Prostate gland (tissue), 2 donors: ENCODE measurements around the gene HIVEP2. TPM values are rescaled to one million over a fixed set of nuclear protein-coding genes. Genes with fewer than 3 reads are reported as not detected.

ENCODE experiments used
- DNase-seq: peaks from one replicate; pipeline ENCODE4 v3.0.0-alpha.2; 2019; ENCODE audit warnings: low spot score
- H3K27ac ChIP-seq, 2 donors: fragments of 200-600 bp; sonication (generic); 2 replicates each; pipeline ENCODE4 v1.5.1; 2017 to 2019
- H3K27me3 ChIP-seq: fragments of 200-600 bp; sonication (generic); replicated peaks from 2 replicates; pipeline ENCODE4 v1.5.1; 2019; ENCODE audit not compliant: insufficient read depth
- H3K36me3 ChIP-seq, 2 donors: fragments of 200-600 bp; sonication (generic); 1 replicate in 1 of 2; 2 replicates in 1 of 2; pipeline versions ENCODE4 v1.5.1 to v1.8.1; 2017 to 2019
- H3K4me1 ChIP-seq: fragments of 200-600 bp; sonication (generic); replicated peaks from 2 replicates; pipeline ENCODE4 v1.5.1; 2019
- H3K4me3 ChIP-seq, 2 donors: fragments of 200-600 bp; sonication (generic); 2 replicates each; pipeline ENCODE4 v1.5.1; 2017 to 2019
- H3K9me3 ChIP-seq: fragments of 200-600 bp; sonication (generic); 2 replicates; pipeline ENCODE4 v1.5.1; 2017
- POLR2A ChIP-seq: fragments of 450-650 bp; IDR thresholded peaks from one replicate; pipeline ENCODE4 v1.6.1; 2016; ENCODE audit warnings: antibody characterized with exemption, mild to moderate bottlenecking
- POLR2AphosphoS5 ChIP-seq: sonication (generic); formaldehyde crosslinking; IDR thresholded peaks from one replicate; pipeline ENCODE4 v1.6.1; 2017; ENCODE audit warnings: antibody characterized with exemption
- WGBS: methylation state at CpG from one replicate; pipeline ENCODE4 v1.1.5; 2018; 5-methylcytosine and 5-hydroxymethylcytosine counted together
- intact Hi-C: fragments of 100-400 bp; cut with DNase I; formaldehyde crosslinking; loops from one replicate; pipeline ENCODE4 v1.14.2; 2022
- total RNA-seq, 2 donors: library from RNA; depleted of rRNA; stranded (reverse); fragments of >200 nt; gene quantifications; one replicate each; pipeline ENCODE4 v1.1.0, GENCODE V29; 2016
- TF ChIP-seq, protein P1 (sequence below), 4 experiments: fragments of 200-600 bp in 2 of 4; fragments of 450-650 bp in 2 of 4; sonication (generic) in 2 of 4; IDR thresholded peaks; 1 replicate in 3 of 4; 2 replicates in 1 of 4; pipeline ENCODE4 v1.5.1; 2016 to 2019; ENCODE audit warnings: antibody characterized with exemption in 4 of 4, mild to moderate bottlenecking in 2 of 4, moderate library complexity in 2 of 4

HIVEP2 gene
- total RNA-seq, 2 donors from 2014 or later, result 15.8 to 19.3 TPM

DNA sequence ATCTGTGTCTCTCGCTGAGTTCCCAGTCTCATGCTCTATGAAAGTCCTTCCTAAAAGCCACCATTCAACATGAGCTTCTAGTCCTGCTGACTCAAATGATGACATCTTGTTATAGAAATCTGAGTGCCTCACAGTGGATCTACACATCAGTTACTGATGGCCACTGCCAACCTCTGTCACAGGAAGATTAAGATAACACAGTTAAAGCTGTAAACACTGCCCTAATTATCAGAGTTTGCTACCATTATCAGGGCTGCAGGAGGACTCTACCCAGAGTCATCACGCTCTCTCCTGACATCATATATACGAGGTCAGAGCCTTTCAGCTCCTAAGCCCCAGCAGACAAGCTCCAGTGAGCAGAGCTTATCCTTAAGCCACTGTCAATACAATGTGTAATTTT is 63.2 kb downstream of the HIVEP2 start:
- Histone ChIP-seq H3K36me3 (no peaks in the 10 kb centered on the region), H3K4me1 (no peaks in the 10 kb centered on the region), H3K27me3 (no peaks in the 10 kb centered on the region), H3K4me3 (no peak overlapping the region), H3K9me3 (no peaks in the 10 kb centered on the region), H3K27ac (no peak overlapping the region)
- DNase-seq, result no peak
- TF ChIP-seq POLR2A (no peak), POLR2AphosphoS5 (no peak)
- TF ChIP-seq, protein P1, sequence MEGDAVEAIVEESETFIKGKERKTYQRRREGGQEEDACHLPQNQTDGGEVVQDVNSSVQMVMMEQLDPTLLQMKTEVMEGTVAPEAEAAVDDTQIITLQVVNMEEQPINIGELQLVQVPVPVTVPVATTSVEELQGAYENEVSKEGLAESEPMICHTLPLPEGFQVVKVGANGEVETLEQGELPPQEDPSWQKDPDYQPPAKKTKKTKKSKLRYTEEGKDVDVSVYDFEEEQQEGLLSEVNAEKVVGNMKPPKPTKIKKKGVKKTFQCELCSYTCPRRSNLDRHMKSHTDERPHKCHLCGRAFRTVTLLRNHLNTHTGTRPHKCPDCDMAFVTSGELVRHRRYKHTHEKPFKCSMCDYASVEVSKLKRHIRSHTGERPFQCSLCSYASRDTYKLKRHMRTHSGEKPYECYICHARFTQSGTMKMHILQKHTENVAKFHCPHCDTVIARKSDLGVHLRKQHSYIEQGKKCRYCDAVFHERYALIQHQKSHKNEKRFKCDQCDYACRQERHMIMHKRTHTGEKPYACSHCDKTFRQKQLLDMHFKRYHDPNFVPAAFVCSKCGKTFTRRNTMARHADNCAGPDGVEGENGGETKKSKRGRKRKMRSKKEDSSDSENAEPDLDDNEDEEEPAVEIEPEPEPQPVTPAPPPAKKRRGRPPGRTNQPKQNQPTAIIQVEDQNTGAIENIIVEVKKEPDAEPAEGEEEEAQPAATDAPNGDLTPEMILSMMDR (IDR thresholded peaks at IDR 0.05), result no peak
- WGBS, result 97% methylated on average over 3 of the region's 3 CpGs
- intact Hi-C loops, result loop anchor here (10.0 kb wide), 1 partner anchor 187 kb away; no protein-coding TSS in a partner anchor

DNA sequence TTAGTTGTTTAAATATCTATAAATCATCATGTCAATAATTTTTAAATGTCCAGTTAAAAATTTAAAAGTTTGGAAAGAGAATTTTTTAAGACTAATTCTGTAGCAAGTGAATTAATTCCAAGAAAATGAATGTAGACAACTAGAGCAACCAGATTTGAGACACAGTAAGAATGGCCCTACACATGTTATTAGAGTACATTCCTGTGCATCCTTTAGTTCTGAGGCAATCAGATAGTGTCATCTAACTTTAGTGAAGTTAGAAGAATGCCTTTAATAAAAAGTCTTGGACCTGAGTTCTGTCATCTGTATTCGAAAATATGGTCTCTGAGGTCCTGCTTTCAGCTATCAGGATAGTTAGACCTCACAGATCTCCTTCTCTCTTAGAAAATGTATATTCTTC is 63.7 kb downstream of the HIVEP2 start:
- H3K4me3 ChIP-seq, result no peak overlapping the region
- TF ChIP-seq, protein P1 (IDR thresholded peaks at IDR 0.05), result no peak
- TF ChIP-seq POLR2A (no peak), POLR2AphosphoS5 (no peak)
- H3K4me1 ChIP-seq, result no peaks in the 10 kb centered on the region
- no peaks in the 10 kb centered on the region for H3K27me3 ChIP-seq
- no peak overlapping the region for H3K27ac ChIP-seq
- intact Hi-C loops, result loop anchor here (10.0 kb wide), 1 partner anchor 186 kb away; no protein-coding TSS in a partner anchor
- DNase-seq, result no peak
- no peaks in the 10 kb centered on the region for H3K9me3 ChIP-seq
- H3K36me3 ChIP-seq, result no peaks in the 10 kb centered on the region
- WGBS, result 93% methylated on average over 1 of the region's 1 CpG

DNA sequence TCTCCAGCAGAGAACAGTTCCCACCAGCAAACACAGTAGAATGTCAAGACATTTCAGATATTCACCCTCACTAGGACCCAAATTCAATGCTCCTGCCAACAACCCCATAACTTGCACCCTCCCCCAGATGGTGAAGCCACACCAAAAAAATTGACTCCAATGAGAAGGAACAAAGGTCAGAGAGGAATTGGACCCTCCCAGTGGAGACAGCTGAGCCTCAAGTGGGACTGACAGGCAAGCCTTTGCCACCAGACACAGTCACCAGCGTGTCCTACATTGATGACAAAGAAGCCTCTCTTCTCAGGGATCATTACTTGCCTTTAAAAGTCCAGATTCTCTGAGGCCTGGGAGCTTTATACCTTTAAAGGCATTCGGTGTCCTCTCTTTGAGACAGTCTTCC is 64.8 kb downstream of the HIVEP2 start:
- Histone ChIP-seq H3K36me3 (no peaks in the 10 kb centered on the region), H3K4me3 (no peak overlapping the region), H3K4me1 (no peaks in the 10 kb centered on the region), H3K27ac (no peak overlapping the region), H3K27me3 (no peaks in the 10 kb centered on the region), H3K9me3 (no peaks in the 10 kb centered on the region)
- WGBS, result 100% methylated on average over 2 of the region's 2 CpGs
- TF ChIP-seq POLR2A (no peak), POLR2AphosphoS5 (no peak)
- TF ChIP-seq, protein P1 (IDR thresholded peaks at IDR 0.05), result no peak
- intact Hi-C loops, result loop anchor here (10.0 kb wide), 1 partner anchor 185 kb away; no protein-coding TSS in a partner anchor
- DNase-seq, result no peak

DNA sequence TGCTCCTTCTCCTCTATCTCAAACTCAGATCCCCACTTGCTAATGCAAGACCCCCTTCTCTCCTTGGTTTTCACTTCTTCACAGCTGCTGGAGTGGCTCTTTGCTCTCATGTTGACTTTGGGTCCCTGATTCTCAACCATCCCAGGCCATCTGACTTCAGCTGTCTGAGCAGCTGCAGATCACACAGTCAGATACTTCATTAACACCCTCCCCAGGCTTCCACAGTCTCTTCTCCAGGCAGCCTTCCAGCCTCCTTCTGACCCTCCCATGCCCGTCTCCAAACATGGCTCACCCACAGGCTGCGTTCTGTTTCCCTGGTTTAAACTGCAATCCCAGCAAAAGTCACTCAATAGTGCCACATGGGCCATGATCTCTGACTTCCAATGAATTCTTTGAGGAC is 65.4 kb downstream of the HIVEP2 start:
- intact Hi-C loops, result no loop called here
- Histone ChIP-seq H3K27me3 (no peaks in the 10 kb centered on the region), H3K9me3 (no peaks in the 10 kb centered on the region), H3K4me3 (no peak overlapping the region), H3K4me1 (no peaks in the 10 kb centered on the region), H3K36me3 (no peaks in the 10 kb centered on the region), H3K27ac (no peak overlapping the region)
- no peak for DNase-seq
- no peak for TF ChIP-seq POLR2AphosphoS5
- WGBS, result 79% methylated on average over 2 of the region's 2 CpGs

DNA sequence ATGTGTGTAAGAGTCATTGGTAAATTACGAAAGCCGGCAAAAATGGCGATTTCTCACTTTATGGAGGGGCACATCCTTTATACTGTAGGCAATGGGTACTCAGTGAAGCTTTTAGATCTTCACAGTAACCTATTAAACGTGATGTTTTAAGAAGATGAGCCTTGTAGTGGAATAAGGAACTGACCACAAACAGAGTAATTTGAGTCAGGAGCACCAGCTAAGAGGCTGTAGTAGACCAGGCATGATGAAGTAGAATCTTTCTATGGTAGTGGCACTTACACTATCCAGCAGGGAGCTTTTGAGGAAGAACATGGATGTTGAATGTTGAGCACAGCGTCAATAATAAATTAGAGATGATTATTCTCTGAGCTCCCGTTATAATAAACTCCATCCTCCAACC is 65.9 kb downstream of the HIVEP2 start:
- no peak for DNase-seq
- no peaks in the 10 kb centered on the region for H3K4me1 ChIP-seq
- H3K4me3 ChIP-seq, result no peak overlapping the region
- no peak for TF ChIP-seq POLR2AphosphoS5
- TF ChIP-seq, protein P1 (IDR thresholded peaks at IDR 0.05), result no peak
- no peak for TF ChIP-seq POLR2A
- H3K27me3 ChIP-seq, result no peaks in the 10 kb centered on the region
- no peaks in the 10 kb centered on the region for H3K36me3 ChIP-seq
- no peak overlapping the region for H3K27ac ChIP-seq
- intact Hi-C loops, result no loop called here
- WGBS, result 98% methylated on average over 6 of the region's 6 CpGs
- no peaks in the 10 kb centered on the region for H3K9me3 ChIP-seq
